CD1c-positive myeloid dendritic cell (primary cell): Measurements from ENCODE around the gene OR10H1.
"Not testable (repeated sequence)": the region's sequence is repeated elsewhere in the genome, so short reads cannot be mapped to it uniquely, and the experiment has no call there.

Source experiments
- DNase-seq: peaks from one replicate; pipeline ENCODE4 v3.0.0-alpha.2; 2016; ENCODE audit errors: extremely low spot score

OR10H1 gene

DNA sequence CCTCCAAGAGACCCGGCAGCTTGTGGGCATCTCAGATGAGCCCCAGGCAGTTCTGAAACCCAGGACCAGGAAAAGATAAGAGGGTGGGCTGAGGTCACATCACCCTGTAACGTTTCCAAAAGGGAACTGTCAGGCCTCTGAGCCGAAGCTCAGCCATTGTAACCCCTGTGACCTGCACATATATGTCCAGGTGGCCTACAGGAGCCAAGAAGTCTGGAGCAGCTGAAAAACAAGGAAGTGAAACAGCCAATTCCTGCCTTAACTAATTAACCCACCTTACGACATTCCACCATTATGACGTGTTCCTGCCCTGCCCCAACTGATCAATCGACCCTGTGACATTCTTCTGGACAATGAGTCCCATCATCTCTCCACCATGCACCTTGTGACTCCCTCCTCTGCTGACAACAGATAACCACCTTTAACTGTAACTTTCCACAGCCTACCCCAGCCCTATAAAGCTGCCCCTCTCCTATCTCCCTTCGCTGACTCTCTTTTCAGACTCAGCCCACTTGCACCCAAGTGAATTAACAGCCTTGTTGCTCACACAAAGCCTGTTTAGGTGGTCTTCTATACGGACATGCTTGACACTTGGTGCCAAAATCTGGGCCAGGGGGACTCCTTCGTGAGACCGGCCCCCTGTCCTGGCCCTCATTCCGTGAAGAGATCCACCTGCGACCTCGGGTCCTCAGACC, 13.3 kb upstream of the OR10H1 start:
- DNase-seq: not testable (repeated sequence)

- DNase-seq: no peak
These were observed 12.7 kb upstream of the OR10H1 start for GRCh38 chr19:15828121-15828610.

- no peak for DNase-seq
These were observed 10.3 kb upstream of the OR10H1 start for GRCh38 chr19:15825753-15826152.

- DNase-seq: no peak
These were observed 5.2 kb upstream of the OR10H1 start for GRCh38 chr19:15820646-15821045.

DNA sequence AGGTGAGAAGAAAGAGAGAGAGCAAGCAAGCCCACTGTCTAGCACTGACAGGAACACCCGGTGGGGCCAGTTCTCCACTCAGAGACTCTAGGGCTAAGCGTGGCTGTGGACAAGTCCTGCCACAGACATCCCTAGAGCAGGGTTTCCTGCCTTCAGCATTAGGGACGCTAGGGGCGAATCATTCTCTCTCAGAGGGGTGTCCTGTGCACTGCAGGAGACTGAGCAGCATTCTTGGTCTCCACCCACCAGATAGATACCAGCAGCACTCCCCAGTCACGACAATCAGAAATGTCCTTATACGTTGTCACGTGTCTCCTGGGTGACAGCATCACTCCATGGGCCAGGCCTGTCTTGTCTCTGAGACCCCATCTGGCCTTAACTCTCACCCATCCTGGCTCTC, 1.5 kb downstream of the OR10H1 start:
- no peak for DNase-seq

DNA sequence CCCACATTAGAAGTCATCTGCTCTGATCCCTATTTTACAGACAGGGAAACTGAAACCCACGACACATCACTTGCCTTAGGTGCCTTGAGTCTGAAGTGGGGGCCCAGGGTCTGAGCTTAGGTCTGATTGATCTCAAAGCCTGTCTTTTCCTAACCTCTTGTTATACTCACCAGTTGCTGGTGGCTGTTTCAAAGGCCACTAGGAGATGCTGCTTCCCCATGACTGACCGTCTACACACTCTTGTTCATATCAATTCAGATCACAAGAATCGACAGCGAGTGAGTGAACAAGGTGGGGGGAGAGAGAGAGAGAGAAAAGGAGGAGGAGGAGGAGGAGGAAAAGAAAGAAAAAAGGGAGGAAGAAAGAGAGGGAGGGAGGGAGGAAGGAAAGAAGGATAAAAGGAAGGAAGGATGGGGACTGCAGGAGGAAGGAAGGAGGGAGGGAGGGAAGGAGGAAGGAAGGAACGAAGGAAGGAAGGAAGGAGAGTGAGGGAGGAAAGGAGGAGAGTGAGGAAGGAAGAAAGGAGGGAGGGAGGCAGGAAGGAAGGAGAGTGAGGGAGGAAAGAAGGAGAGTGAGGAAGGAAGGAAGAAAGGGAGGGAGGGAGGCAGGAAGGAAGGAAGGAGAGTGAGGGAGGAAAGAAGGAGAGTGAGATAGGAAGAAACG, 3.3 kb downstream of the OR10H1 start:
- DNase-seq: peak; percentile 6

DNA sequence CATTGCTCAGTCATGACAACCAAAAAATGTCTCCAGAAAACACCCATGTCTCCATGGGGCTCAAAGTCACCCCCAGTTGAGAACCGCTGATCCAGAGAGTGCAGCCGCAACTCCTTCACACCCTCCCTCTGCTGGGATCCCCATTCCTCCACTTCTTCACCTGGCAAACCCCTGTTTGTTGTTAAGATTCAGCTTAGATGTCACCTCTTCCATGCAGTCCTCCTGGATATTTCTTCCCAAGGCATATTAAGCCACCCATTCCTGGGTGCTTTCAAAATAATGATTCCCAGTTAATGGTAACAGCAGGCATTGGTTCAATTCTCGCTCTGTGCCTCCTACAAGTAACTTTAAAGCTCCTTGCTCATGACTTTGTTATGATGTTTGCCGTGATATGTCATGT, 4.0 kb downstream of the OR10H1 start:
- no peak for DNase-seq

DNA sequence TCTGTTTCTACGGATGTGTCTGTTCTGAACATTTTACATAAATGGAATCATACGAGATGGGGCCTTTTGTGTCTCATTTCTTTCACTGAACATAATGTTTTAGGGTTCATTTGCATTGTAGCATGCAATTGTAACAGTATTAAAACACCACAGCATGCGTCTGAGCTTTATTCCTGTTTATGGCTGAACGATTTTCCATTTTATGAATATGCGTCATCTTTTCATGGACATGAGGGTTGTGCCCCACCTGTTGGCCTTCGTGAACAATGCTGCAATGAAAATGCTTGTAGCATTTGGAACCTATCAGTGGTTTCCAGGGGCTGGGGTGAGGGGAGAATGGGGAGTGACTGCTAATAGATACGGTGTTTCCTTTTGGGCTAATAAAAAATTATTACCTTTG, 5.1 kb downstream of the OR10H1 start:
- DNase-seq: no peak

DNA sequence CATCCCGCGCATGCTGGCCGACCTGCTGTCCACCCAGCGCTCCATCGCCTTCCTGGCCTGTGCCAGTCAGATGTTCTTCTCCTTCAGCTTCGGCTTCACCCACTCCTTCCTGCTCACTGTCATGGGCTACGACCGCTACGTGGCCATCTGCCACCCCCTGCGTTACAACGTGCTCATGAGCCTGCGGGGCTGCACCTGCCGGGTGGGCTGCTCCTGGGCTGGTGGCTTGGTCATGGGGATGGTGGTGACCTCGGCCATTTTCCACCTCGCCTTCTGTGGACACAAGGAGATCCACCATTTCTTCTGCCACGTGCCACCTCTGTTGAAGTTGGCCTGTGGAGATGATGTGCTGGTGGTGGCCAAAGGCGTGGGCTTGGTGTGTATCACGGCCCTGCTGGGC, 21.2 kb downstream of the OR10H1 start:
- DNase-seq: not testable (repeated sequence)

- DNase-seq: no peak
These were observed 25.4 kb downstream of the OR10H1 start for GRCh38 chr19:15790096-15790495.

GRCh38 chr19:15788594-15789270, 26.7 kb downstream of the OR10H1 start:
- no peak for DNase-seq

DNA sequence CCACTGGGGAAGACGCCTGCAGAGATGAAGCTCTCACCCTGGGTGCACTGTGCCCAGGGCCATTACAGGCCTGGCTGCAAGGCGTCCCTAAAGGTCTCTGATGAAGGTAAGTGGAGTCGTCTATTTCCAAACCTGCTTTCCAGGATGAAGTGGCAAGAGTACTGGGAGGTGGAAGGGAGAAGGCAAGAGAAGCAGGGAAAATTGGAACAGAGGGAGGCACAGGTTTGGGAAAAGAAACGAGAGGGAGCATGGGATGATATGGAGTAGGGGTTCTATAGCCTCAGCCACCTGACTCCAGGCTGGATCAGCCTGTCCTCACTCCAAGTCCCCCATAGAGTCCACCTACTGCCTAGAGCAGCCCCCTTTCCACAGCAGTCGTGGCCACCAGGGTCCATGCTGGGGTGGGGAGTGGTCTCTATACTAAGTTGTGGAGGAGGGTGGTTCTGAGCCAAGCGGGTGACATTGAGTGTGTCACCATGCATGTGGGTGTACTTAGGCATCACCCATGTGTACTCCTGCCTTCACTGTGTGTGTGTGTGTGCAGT, 27.8 kb downstream of the OR10H1 start, which contains the start of gene OR10H5:
TSS of gene OR10H5 (plus strand) at position 51 of the 545 bp plus-strand sequence. CDS start 6,388 bp downstream, outside the sequence.
- no peak for DNase-seq

- DNase-seq: peak; percentile 2
These were observed 32.6 kb downstream of the OR10H1 start for GRCh38 chr19:15782896-15783295.

- no peak for DNase-seq
These were observed 33.3 kb downstream of the OR10H1 start for GRCh38 chr19:15782211-15782610.

DNA sequence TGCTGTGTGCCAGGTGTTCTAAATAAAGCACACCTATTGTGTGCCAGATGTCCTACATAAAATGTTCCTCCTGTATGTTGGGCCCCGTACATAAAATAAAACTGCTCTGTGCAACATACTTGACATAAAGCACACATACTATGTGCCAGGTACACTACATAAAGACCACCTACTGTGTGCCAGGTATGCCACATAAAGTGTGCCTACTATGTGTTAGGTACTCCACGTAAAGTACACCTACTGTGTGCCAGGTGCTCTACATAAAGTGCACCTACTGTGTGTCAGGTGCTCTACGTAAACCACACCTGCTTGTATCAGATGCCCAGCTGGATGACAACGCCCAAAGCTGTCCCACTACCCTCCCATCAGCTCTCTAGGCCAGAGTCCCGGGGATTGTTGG, 33.8 kb downstream of the OR10H1 start:
- DNase-seq: no peak

DNA sequence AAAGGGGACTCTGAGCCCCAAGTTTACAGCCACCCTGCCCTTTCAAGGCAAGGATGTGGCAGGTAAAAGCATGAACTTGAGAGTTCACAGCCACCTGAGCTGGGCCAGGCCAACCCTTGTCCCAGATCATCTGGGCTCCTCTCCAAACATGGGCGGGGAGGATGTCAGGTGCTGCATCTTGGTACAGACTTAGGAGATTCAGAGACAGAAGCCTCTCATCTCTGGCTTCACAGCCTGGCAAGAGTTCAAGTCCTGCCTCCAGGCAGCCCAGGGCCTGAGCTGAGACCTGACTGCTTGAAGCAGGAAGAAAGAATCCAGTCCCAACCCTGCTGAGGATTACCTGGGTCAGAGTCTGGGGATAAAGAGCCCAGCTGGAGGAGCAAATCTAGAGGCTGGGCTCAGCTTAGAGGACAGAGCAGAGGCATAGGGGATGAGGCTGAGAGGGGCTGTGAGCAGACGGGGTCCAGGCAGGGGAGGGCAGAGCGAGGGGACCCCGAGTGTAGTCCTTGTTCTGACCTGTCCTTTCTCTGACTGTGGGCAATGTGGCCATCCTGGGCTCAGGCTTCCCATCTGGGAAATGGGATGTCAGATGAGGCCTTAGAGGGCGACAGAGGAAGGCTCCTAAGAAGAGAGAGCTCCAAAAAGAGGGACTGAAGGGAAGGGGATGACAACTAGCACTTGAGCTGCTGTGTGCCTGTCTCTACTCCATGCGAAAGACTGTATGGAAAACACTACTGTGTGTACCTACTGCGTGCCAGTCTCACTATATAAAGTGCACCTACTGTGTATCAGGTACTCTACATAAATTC, 34.6 kb downstream of the OR10H1 start:
- no peak for DNase-seq

DNA sequence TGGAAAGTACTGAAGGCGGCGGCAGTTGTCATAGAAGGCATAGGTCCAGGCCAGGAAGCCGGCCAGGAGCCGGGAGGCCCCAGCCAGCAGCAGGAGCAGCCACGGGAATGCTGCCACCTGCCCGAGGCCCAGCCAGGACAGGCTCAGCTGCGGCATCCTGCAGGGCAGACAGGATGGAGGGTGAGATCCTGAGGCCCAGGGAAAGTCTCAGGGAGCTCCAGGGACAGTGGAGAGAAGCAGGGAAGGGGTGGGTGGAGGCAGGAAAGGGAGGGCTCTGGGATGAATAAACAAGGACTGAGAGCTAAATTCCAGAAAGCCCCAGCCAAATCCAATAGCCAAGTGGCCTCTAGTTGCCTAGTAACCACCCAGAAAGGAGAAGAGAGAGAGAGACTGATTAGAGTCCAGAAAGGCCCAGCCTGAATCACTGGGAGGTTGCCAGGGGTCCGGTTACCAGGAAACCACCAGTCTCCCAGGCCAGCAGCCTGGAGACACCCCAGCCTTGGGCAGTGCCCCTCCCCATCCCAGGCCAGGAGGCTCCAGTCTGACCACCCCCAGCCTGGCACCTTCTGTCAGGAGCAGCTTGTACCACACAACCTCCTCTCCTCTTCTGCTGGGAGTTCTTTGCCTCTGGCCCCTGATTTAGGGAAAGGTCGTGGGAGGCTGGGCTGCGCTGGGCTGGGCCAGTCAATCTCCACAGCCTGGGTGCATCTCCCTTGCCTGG, 35.5 kb downstream of the OR10H1 start:
- no peak for DNase-seq

GRCh38 chr19:15776991-15777970, 38.2 kb downstream of the OR10H1 start:
- DNase-seq: peak; percentile 7

DNA sequence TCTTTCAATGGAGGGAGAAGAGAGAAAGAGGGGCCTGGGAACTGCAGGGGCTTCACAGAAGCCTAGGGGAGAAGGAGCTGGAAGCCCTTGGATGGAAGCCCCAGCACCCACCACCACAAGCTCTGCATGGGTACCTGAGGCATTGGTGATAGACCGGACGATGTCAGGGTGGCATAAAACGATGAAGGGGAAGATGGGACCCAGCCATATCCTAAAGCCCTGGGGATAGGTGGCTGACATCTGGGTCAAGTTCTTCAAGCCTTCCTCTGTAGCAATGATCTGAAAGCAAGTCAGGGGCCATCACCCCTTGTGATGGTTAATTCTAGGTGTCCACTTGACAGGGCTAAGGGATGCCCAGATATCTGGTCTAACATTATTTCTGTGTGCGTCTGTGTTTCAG, 39.2 kb downstream of the OR10H1 start:
- DNase-seq: no peak

DNA sequence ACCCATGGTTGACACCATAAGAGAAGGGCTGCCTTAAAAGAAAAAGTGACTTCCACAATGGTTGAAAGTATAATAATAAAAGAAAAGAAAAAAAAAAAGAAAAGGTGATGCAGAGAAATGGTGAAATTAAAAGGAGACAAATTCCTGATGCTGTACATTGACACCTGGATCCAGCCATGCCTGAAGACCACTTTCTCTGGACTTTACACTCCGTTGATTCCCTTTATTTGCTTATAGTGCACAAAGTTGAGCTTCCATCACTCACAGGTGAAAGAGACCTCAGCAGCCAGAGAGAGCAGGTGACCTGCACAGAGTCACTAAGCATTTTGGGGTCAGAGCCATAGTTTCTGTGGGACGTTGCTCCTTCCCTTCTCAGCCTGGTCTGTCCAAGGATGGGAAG, 40.2 kb downstream of the OR10H1 start:
- DNase-seq: no peak
